HEK293 (cell line): Measurements from ENCODE around the gene FNDC1.

ENCODE experiments used
- CTCF ChIA-PET: fragments of 350-600 bp; formaldehyde crosslinking; extraction: SDS; loops from one replicate; lab custom pipeline; 2021; ENCODE audit warnings: antibody characterized with exemption; lab: Yijun Ruan, JAX
- POLR2A ChIA-PET: fragments of 300-600 bp; formaldehyde crosslinking; extraction: SDS; loops from one replicate; lab custom pipeline; 2020; ENCODE audit warnings: antibody characterized with exemption, inconsistent platforms; lab: Yijun Ruan, JAX
- H3K27ac ChIP-seq: fragments of 200-500 bp; sonication (Bioruptor generic); 2 replicates; pipeline ENCODE4 v1.5.1; 2014; ENCODE audit warnings: low read depth, low read length, control low read depth, inconsistent platforms; ENCODE audit errors: extremely low read depth
- H3K36me3 ChIP-seq, 2 experiments: fragments of 200-500 bp in 1 of 2; sonication (Bioruptor generic) in 1 of 2; 1 replicate in 1 of 2; 2 replicates in 1 of 2; pipeline ENCODE4 v1.5.1; 2014 to 2017; ENCODE audit warnings: inconsistent platforms in 2 of 2, low read length in 2 of 2; ENCODE audit not compliant: control insufficient read depth in 2 of 2, insufficient read depth in 1 of 2
- H3K4me1 ChIP-seq: fragments of 200-500 bp; sonication (Bioruptor generic); 2 replicates; pipeline ENCODE4 v1.5.1; 2014; ENCODE audit warnings: mild to moderate bottlenecking, low read length, inconsistent platforms; ENCODE audit not compliant: control insufficient read depth, insufficient read depth
- H3K4me3 ChIP-seq: 2 replicates; pipeline ENCODE4 v1.5.1; 2011; ENCODE audit warnings: low read depth, mild to moderate bottlenecking, control low read depth, low read length, moderate library complexity
- H3K9me3 ChIP-seq: fragments of 200-500 bp; sonication (Bioruptor generic); 2 replicates; pipeline ENCODE4 v1.5.1; 2014; ENCODE audit warnings: low read depth, low read length, inconsistent platforms; ENCODE audit not compliant: control insufficient read depth, insufficient read depth
- BCL11A ChIP-seq: fragments of 450-650 bp; formaldehyde crosslinking; IDR thresholded peaks from 2 replicates; pipeline ENCODE4 v1.5.1; 2016; ENCODE audit warnings: low read depth, missing biosample characterization, missing genetic modification characterization
- BCL11B ChIP-seq: fragments of 450-650 bp; formaldehyde crosslinking; IDR thresholded peaks from 2 replicates; pipeline ENCODE4 v1.5.1; 2016; ENCODE audit warnings: low read depth, missing biosample characterization, missing genetic modification characterization
- GLIS2 ChIP-seq: fragments of 450-650 bp; formaldehyde crosslinking; IDR thresholded peaks from 2 replicates; pipeline ENCODE4 v1.5.1; 2016; ENCODE audit warnings: missing biosample characterization, missing genetic modification characterization
- KLF16 ChIP-seq: fragments of 450-650 bp; formaldehyde crosslinking; IDR thresholded peaks from 2 replicates; pipeline ENCODE4 v1.5.1; 2017; ENCODE audit warnings: missing biosample characterization, missing genetic modification characterization
- KLF17 ChIP-seq: fragments of 450-650 bp; formaldehyde crosslinking; IDR thresholded peaks from 2 replicates; pipeline ENCODE4 v1.5.1; 2016; ENCODE audit warnings: missing biosample characterization, missing genetic modification characterization
- MYNN ChIP-seq: fragments of 450-650 bp; formaldehyde crosslinking; IDR thresholded peaks from 2 replicates; pipeline ENCODE4 v1.5.1; 2016; ENCODE audit warnings: missing biosample characterization, missing genetic modification characterization, borderline replicate concordance
- REPIN1 ChIP-seq: fragments of 450-650 bp; formaldehyde crosslinking; IDR thresholded peaks from 2 replicates; pipeline ENCODE4 v1.5.1; 2017; ENCODE audit warnings: missing biosample characterization, missing genetic modification characterization, low read depth
- SP3 ChIP-seq: fragments of 450-650 bp; formaldehyde crosslinking; IDR thresholded peaks from 2 replicates; pipeline ENCODE4 v1.5.1; 2016; ENCODE audit warnings: missing biosample characterization, missing genetic modification characterization
- TRIM28 ChIP-seq: IDR thresholded peaks from 2 replicates; pipeline ENCODE4 v1.6.1; 2011; ENCODE audit warnings: low read length, control low read depth, borderline replicate concordance
- ZBTB1 ChIP-seq: fragments of 450-650 bp; formaldehyde crosslinking; IDR thresholded peaks from 2 replicates; pipeline ENCODE4 v1.5.1; 2016; ENCODE audit warnings: missing biosample characterization, missing genetic modification characterization
- ZBTB10 ChIP-seq: fragments of 450-650 bp; formaldehyde crosslinking; IDR thresholded peaks from 2 replicates; pipeline ENCODE4 v1.5.1; 2016; ENCODE audit warnings: missing biosample characterization, missing genetic modification characterization
- ZBTB17 ChIP-seq: fragments of 450-650 bp; formaldehyde crosslinking; IDR thresholded peaks from 2 replicates; pipeline ENCODE4 v1.5.1; 2016; ENCODE audit warnings: missing biosample characterization, missing genetic modification characterization
- ZBTB48 ChIP-seq: fragments of 450-650 bp; formaldehyde crosslinking; IDR thresholded peaks from 2 replicates; pipeline ENCODE4 v1.5.1; 2016; ENCODE audit warnings: missing biosample characterization, missing genetic modification characterization
- ZEB2 ChIP-seq: fragments of 450-650 bp; formaldehyde crosslinking; IDR thresholded peaks from 2 replicates; pipeline ENCODE4 v1.5.1; 2016; ENCODE audit warnings: missing biosample characterization, missing genetic modification characterization
- ZFP37 ChIP-seq: fragments of 450-650 bp; formaldehyde crosslinking; IDR thresholded peaks from 2 replicates; pipeline ENCODE4 v1.5.1; 2016; ENCODE audit warnings: missing biosample characterization, missing genetic modification characterization
- ZNF132 ChIP-seq: fragments of 450-650 bp; formaldehyde crosslinking; IDR thresholded peaks from 2 replicates; pipeline ENCODE4 v1.5.1; 2017; ENCODE audit warnings: missing biosample characterization, missing genetic modification characterization, borderline replicate concordance
- ZNF140 ChIP-seq: fragments of 450-650 bp; formaldehyde crosslinking; IDR thresholded peaks from 2 replicates; pipeline ENCODE4 v1.5.1; 2016; ENCODE audit warnings: missing biosample characterization, missing genetic modification characterization
- ZNF174 ChIP-seq: fragments of 450-650 bp; formaldehyde crosslinking; IDR thresholded peaks from 2 replicates; pipeline ENCODE4 v1.5.0; 2017; ENCODE audit warnings: missing biosample characterization, mild to moderate bottlenecking, missing genetic modification characterization
- ZNF184 ChIP-seq: fragments of 450-650 bp; IDR thresholded peaks from 2 replicates; pipeline ENCODE4 v1.5.1; 2018; ENCODE audit warnings: missing biosample characterization, mild to moderate bottlenecking, missing genetic modification characterization
- ZNF211 ChIP-seq: fragments of 450-650 bp; formaldehyde crosslinking; IDR thresholded peaks from 2 replicates; pipeline ENCODE4 v1.5.1; 2016; ENCODE audit warnings: low read depth, missing biosample characterization, missing genetic modification characterization
- ZNF350 ChIP-seq: fragments of 450-650 bp; formaldehyde crosslinking; IDR thresholded peaks from 2 replicates; pipeline ENCODE4 v1.5.0; 2017; ENCODE audit warnings: missing biosample characterization, mild to moderate bottlenecking, missing genetic modification characterization
- ZNF354C ChIP-seq: fragments of 450-650 bp; formaldehyde crosslinking; IDR thresholded peaks from 2 replicates; pipeline ENCODE4 v1.5.1; 2016; ENCODE audit warnings: missing biosample characterization, missing genetic modification characterization, low read depth, borderline replicate concordance
- ZNF391 ChIP-seq: fragments of 450-650 bp; formaldehyde crosslinking; IDR thresholded peaks from 2 replicates; pipeline ENCODE4 v1.5.1; 2016; ENCODE audit warnings: low read depth, missing biosample characterization, missing genetic modification characterization, borderline replicate concordance
- ZNF488 ChIP-seq: fragments of 450-650 bp; formaldehyde crosslinking; IDR thresholded peaks from 2 replicates; pipeline ENCODE4 v1.5.1; 2016; ENCODE audit warnings: missing biosample characterization, missing genetic modification characterization
- ZNF621 ChIP-seq: fragments of 450-650 bp; formaldehyde crosslinking; IDR thresholded peaks from 2 replicates; pipeline ENCODE4 v1.5.1; 2017; ENCODE audit warnings: missing biosample characterization, missing genetic modification characterization
- ZNF654 ChIP-seq: fragments of 450-650 bp; formaldehyde crosslinking; IDR thresholded peaks from 2 replicates; pipeline ENCODE4 v1.5.1; 2016; ENCODE audit warnings: low read depth, missing biosample characterization, missing genetic modification characterization
- ZNF660 ChIP-seq: fragments of 450-650 bp; IDR thresholded peaks from 2 replicates; pipeline ENCODE4 v1.5.1; 2018; ENCODE audit warnings: missing biosample characterization, mild to moderate bottlenecking, missing genetic modification characterization
- ZNF664 ChIP-seq: fragments of 450-650 bp; formaldehyde crosslinking; IDR thresholded peaks from 2 replicates; pipeline ENCODE4 v1.5.1; 2016; ENCODE audit warnings: missing biosample characterization, missing genetic modification characterization
- ZNF692 ChIP-seq: fragments of 450-650 bp; formaldehyde crosslinking; IDR thresholded peaks from 2 replicates; pipeline ENCODE4 v1.5.1; 2016; ENCODE audit warnings: missing biosample characterization, missing genetic modification characterization
- ZNF776 ChIP-seq: fragments of 450-650 bp; formaldehyde crosslinking; IDR thresholded peaks from 2 replicates; pipeline ENCODE4 v1.5.0; 2017; ENCODE audit warnings: missing biosample characterization, missing genetic modification characterization, borderline replicate concordance
- ZNF837 ChIP-seq: fragments of 450-650 bp; formaldehyde crosslinking; IDR thresholded peaks from 2 replicates; pipeline ENCODE4 v1.5.1; 2016; ENCODE audit warnings: missing biosample characterization, missing genetic modification characterization
- ZXDB ChIP-seq: fragments of 450-650 bp; formaldehyde crosslinking; IDR thresholded peaks from 2 replicates; pipeline ENCODE4 v1.5.1; 2016; ENCODE audit warnings: missing biosample characterization, missing genetic modification characterization

FNDC1 gene

GRCh38 chr6:159250633-159251032 is 81.4 kb downstream of the FNDC1 start:
- no peaks in the 10 kb centered on the region for H3K9me3 ChIP-seq
- CTCF ChIA-PET, result interaction anchor here (0.5 to 4.0 kb wide), 6 partner anchors 10 to 404 kb away, joined by 3 to 15 read pairs (median 3); no protein-coding TSS in a partner anchor
- TF ChIP-seq ZNF350 (tag by site-specific recombination) (no peak), ZNF174 (tag by site-specific recombination) (no peak), ZNF776 (tag by site-specific recombination) (no peak), ZEB2 (tag by site-specific recombination) (no peak), ZBTB17 (tag by site-specific recombination) (no peak), ZXDB (tag by site-specific recombination) (no peak), ZNF660 (tag by site-specific recombination) (no peak), ZNF140 (tag by site-specific recombination) (no peak), ZNF391 (tag by site-specific recombination) (no peak), ZNF654 (tag by site-specific recombination) (no peak), ZNF692 (tag by site-specific recombination) (no peak), ZNF132 (tag by site-specific recombination) (no peak), KLF16 (tag by site-specific recombination) (no peak), ZBTB1 (tag by site-specific recombination) (no peak), ZNF211 (tag by site-specific recombination) (no peak), BCL11A (tag by site-specific recombination) (no peak), ZBTB48 (tag by site-specific recombination) (no peak), MYNN (tag by site-specific recombination) (no peak), REPIN1 (no peak), ZNF837 (tag by site-specific recombination) (no peak)
- H3K27ac ChIP-seq, result no peak overlapping the region
- H3K36me3 ChIP-seq, result no peaks in the 10 kb centered on the region
- H3K4me3 ChIP-seq, result no peak overlapping the region
- no peaks in the 10 kb centered on the region for H3K4me1 ChIP-seq
- POLR2A ChIA-PET, result no interaction called here

- Histone ChIP-seq H3K36me3 (no peaks in the 10 kb centered on the region), H3K4me1 (no peaks in the 10 kb centered on the region), H3K4me3 (no peak overlapping the region), H3K27ac (no peak overlapping the region), H3K9me3 (no peaks in the 10 kb centered on the region)
- ChIA-PET CTCF (interaction anchor here (0.6 to 4.0 kb wide), 62 partner anchors 9 to 570 kb away, joined by 3 to 32 read pairs (median 5); no protein-coding TSS in a partner anchor), POLR2A (interaction anchor here (1.4 kb wide), 1 partner anchor 27 kb away, joined by 5 read pairs; no protein-coding TSS in a partner anchor)
- TF ChIP-seq BCL11B (no peak), BCL11A (tag by site-specific recombination) (peak; percentile 34; the same call in 1 of the 2 replicates), ZNF184 (peak; percentile 78; the same call in 1 of the 2 replicates), ZNF621 (tag by site-specific recombination) (no peak), TRIM28 (peak; percentile 93), ZBTB10 (tag by site-specific recombination) (no peak), ZFP37 (tag by site-specific recombination) (no peak), SP3 (tag by site-specific recombination) (no peak), GLIS2 (tag by site-specific recombination) (no peak), ZNF664 (tag by site-specific recombination) (peak; percentile 16; the same call in 1 of the 2 replicates), ZNF488 (tag by site-specific recombination) (peak; percentile 85), KLF17 (tag by site-specific recombination) (peak; percentile 73; the same call in 1 of the 2 replicates), ZNF354C (tag by site-specific recombination) (no peak)
Measured at GRCh38 chr6:159252955-159253508, 83.8 kb downstream of the FNDC1 start.
